Effector memory CD4-positive, alpha-beta T cell (primary cell): ENCODE data around the gene FRMPD4.

Experiments used
- DNase-seq, 3 donors: peaks; one replicate each; pipeline ENCODE4 v3.0.0-alpha.2; 2020
- H3K27ac ChIP-seq: 2 replicates; pipeline ENCODE4 v1.7.0; 2013; ENCODE audit warnings: mild to moderate bottlenecking, low read length, moderate library complexity; ENCODE audit not compliant: insufficient read depth, poor library complexity, severe bottlenecking
- H3K27me3 ChIP-seq: replicated peaks from 2 replicates; pipeline ENCODE4 v1.7.0; 2013; ENCODE audit warnings: mild to moderate bottlenecking, low read length; ENCODE audit not compliant: insufficient read depth, control insufficient read depth, poor library complexity, severe bottlenecking
- H3K36me3 ChIP-seq: 2 replicates; pipeline ENCODE4 v1.7.0; 2013; ENCODE audit warnings: mild to moderate bottlenecking, low read length, moderate library complexity; ENCODE audit not compliant: control insufficient read depth, insufficient read depth
- H3K4me1 ChIP-seq: 2 replicates; pipeline ENCODE4 v1.7.0; 2013; ENCODE audit warnings: low read length, mild to moderate bottlenecking; ENCODE audit not compliant: control insufficient read depth, insufficient read depth, poor library complexity, severe bottlenecking
- H3K4me3 ChIP-seq: 2 replicates; pipeline ENCODE4 v1.7.0; 2013; ENCODE audit warnings: low read length, low read depth, mild to moderate bottlenecking; ENCODE audit not compliant: insufficient read depth, poor library complexity, severe bottlenecking
- H3K9me3 ChIP-seq: 2 replicates; pipeline ENCODE4 v1.7.0; 2013; ENCODE audit warnings: mild to moderate bottlenecking, low read length, moderate library complexity; ENCODE audit not compliant: control insufficient read depth

The FRMPD4 gene

DNA sequence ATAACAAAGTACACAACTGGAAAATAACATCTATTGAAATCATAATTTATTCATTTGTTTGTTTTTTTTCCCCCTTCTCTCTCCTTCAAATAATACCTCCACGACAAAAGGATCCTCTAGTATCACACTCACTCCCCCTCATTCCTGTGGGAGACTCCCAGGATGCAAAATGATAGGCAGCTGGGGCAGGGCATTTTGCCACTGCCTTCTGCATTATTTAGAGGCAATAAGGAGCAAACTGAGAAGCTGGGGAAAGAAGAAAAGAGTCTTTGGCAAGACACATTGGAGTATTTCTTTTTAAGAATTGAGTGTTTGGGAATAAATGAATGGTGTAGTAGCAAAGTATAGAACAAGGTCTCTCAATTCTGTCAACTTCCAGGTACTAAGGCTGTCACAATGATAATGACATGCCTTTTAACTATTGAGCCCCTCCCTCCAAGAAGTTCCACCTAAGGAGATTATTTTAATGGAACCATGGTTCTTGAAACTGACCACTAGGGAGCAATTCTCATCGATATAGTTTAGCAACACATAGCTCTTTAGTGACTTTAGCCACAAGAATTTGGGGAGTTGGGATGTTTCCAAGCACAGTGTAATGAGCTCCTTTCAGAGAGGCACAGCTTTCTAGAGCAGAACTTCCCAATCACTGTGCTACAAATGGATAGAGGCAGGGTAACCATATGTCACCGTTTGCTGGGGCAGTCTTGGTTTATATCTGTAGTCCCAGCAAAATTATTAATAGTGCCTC lies 303.3 kb downstream of the FRMPD4 start:
- Histone ChIP-seq H3K4me3 (no peak overlapping the region), H3K27me3 (no peaks in the 10 kb centered on the region), H3K36me3 (no peaks in the 10 kb centered on the region), H3K9me3 (no peaks in the 10 kb centered on the region), H3K4me1 (no peaks in the 10 kb centered on the region), H3K27ac (no peak overlapping the region)
- no peak for DNase-seq

GRCh38 chrX:12443534-12444098 lies 305.3 kb downstream of the FRMPD4 start:
- Histone ChIP-seq H3K27ac (no peak overlapping the region), H3K36me3 (no peaks in the 10 kb centered on the region), H3K4me3 (no peak overlapping the region), H3K27me3 (no peaks in the 10 kb centered on the region), H3K9me3 (no peaks in the 10 kb centered on the region), H3K4me1 (no peaks in the 10 kb centered on the region)
- DNase-seq, result no peak

DNA sequence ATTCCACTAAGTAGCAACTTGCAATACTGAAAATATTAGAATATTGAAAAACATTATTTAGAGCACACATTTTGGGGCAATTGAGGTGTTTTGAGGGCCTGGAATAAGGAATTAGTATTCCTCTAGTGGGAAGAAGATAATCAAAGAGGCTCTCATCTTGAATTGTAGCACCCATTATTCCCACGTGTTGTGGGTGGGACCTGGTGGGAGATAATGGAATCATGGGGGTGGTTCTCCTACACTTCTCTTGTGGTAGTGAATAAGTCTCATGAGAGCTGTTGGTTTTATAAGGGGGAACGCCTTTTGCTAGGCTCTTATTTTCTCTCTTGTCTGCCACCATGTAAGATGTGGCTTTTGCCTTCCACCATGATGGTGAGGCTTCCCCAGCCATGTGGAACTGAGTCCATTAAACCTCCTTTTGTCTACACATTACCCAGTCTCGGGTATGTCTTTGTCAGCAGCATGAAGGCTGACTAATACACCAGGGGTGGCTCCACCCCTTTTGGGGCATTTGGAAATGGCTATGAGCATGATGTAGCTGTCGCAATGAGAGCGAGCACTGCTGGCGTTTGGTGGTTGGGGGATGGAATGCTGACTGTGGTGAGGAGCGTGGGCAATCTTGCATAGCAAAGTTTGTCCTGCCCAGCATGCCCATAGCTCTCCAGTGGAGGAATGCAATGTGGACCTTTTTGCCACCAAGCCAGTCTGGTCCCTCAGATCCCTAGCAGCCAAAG lies 308.2 kb downstream of the FRMPD4 start:
- no peak overlapping the region for H3K4me3 ChIP-seq

DNA sequence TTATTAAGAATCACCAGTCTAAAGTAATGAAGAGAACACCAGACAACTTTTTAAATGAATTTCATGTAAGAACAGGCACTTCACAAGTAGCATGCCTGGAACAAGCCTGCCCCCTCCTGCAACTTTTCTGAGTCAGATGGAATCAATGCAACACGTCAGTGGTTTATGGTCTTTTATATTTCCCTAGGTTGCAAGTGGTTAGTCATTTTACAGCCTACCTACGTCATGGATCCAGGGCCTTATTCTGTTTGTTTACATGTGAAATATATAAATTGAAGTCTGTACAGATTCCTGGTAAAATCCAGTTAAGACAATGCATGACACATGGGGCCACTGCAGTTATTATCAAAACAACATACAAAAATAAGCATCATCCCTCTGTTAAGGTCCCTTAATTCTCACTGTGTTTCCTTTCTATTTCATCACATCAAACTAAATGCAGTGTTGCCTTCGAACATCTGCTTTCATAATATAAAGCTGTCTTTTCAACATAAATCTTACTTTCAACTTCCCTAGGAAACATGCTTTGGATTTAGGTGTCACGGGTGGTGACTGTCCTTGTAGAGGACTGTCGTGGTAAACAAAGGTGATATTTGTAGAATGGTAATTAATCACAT lies 309.3 kb downstream of the FRMPD4 start:
- Histone ChIP-seq H3K27me3 (no peaks in the 10 kb centered on the region), H3K36me3 (no peaks in the 10 kb centered on the region), H3K27ac (no peak overlapping the region), H3K9me3 (no peaks in the 10 kb centered on the region), H3K4me1 (no peaks in the 10 kb centered on the region), H3K4me3 (no peak overlapping the region)
- DNase-seq, result no peak

More for the DNA sequence above, 308.2 kb downstream of the FRMPD4 start:
- no peak for DNase-seq
- Histone ChIP-seq H3K27ac (no peak overlapping the region), H3K4me1 (no peaks in the 10 kb centered on the region), H3K36me3 (no peaks in the 10 kb centered on the region), H3K27me3 (no peaks in the 10 kb centered on the region), H3K9me3 (no peaks in the 10 kb centered on the region)

- no peaks in the 10 kb centered on the region for H3K9me3 ChIP-seq
- H3K27ac ChIP-seq, result no peak overlapping the region
- H3K4me3 ChIP-seq, result no peak overlapping the region
- no peak for DNase-seq
- H3K27me3 ChIP-seq, result no peaks in the 10 kb centered on the region
- H3K4me1 ChIP-seq, result no peaks in the 10 kb centered on the region
- no peaks in the 10 kb centered on the region for H3K36me3 ChIP-seq
Measured at GRCh38 chrX:12452268-12452667, 314.0 kb downstream of the FRMPD4 start.

- H3K36me3 ChIP-seq, result no peaks in the 10 kb centered on the region
- no peaks in the 10 kb centered on the region for H3K4me1 ChIP-seq
- H3K27me3 ChIP-seq, result no peaks in the 10 kb centered on the region
- no peak overlapping the region for H3K4me3 ChIP-seq
- DNase-seq, result no peak
- no peak overlapping the region for H3K27ac ChIP-seq
- no peaks in the 10 kb centered on the region for H3K9me3 ChIP-seq
Measured at GRCh38 chrX:12460929-12461328, 322.7 kb downstream of the FRMPD4 start.

GRCh38 chrX:12463052-12463451 lies 324.8 kb downstream of the FRMPD4 start:
- Histone ChIP-seq H3K9me3 (no peaks in the 10 kb centered on the region), H3K4me3 (no peak overlapping the region), H3K27me3 (no peaks in the 10 kb centered on the region), H3K27ac (no peak overlapping the region), H3K4me1 (no peaks in the 10 kb centered on the region), H3K36me3 (no peaks in the 10 kb centered on the region)
- no peak for DNase-seq

DNA sequence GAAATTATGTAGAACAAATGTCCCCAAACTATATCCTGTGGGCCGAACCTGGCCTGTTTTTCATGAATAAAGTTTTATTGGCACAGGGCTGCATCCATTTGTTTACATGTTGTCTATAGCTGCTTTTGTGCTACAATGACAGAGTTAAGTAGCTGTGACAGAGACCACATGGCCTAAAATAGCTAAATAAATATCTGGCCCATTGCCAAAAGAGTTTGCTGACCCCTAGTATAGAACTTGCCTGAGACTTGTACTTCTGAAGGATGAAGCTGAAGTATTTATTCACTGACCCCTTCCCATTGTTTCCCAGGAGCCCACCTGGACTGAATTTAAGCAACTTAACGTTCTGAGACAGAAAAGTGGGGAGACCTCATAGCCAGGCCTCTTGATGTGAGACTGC lies 325.6 kb downstream of the FRMPD4 start:
- Histone ChIP-seq H3K36me3 (no peaks in the 10 kb centered on the region), H3K4me1 (no peaks in the 10 kb centered on the region)

GRCh38 chrX:12467321-12467720 lies 329.0 kb downstream of the FRMPD4 start:
- no peaks in the 10 kb centered on the region for H3K36me3 ChIP-seq
- H3K27ac ChIP-seq, result no peak overlapping the region
- no peaks in the 10 kb centered on the region for H3K4me1 ChIP-seq
- DNase-seq, result no peak
- H3K4me3 ChIP-seq, result no peak overlapping the region
- no peaks in the 10 kb centered on the region for H3K9me3 ChIP-seq
- H3K27me3 ChIP-seq, result no peaks in the 10 kb centered on the region

More for the DNA sequence above, 325.6 kb downstream of the FRMPD4 start:
- Histone ChIP-seq H3K4me3 (no peak overlapping the region), H3K27me3 (no peaks in the 10 kb centered on the region), H3K27ac (no peak overlapping the region), H3K9me3 (no peaks in the 10 kb centered on the region)
- DNase-seq, result no peak

- H3K9me3 ChIP-seq, result no peaks in the 10 kb centered on the region
- H3K36me3 ChIP-seq, result no peaks in the 10 kb centered on the region
- DNase-seq, result no peak
- no peak overlapping the region for H3K4me3 ChIP-seq
- H3K27ac ChIP-seq, result no peak overlapping the region
- no peaks in the 10 kb centered on the region for H3K4me1 ChIP-seq
- no peaks in the 10 kb centered on the region for H3K27me3 ChIP-seq
Measured at GRCh38 chrX:12469296-12469695, 331.0 kb downstream of the FRMPD4 start.
